ENCODE results near the gene TPST1. TPM values are rescaled to one million over a fixed set of nuclear protein-coding genes. Genes with fewer than 3 reads are reported as not detected.

TPST1 gene
- total RNA-seq, 1 experiment from 2014 or later = 15.0 TPM

- no peak for TF ChIP-seq MLX (CRISPR knock-in tag; IDR thresholded peaks at IDR 0.05)
- no peak for TF ChIP-seq NFATC4 (CRISPR knock-in tag; IDR thresholded peaks at IDR 0.05)
- no peak for TF ChIP-seq IRF1 (CRISPR knock-in tag; IDR thresholded peaks at IDR 0.05)
- no peak for TF ChIP-seq TEAD1 (CRISPR knock-in tag; IDR thresholded peaks at IDR 0.05)
- TF ChIP-seq ZNF416 (CRISPR knock-in tag; IDR thresholded peaks at IDR 0.05) = no peak
These were observed 15.2 kb upstream of the TPST1 start (continued) for GRCh38 chr7:66189695-66190503.

GRCh38 chr7:66190504-66190857, 14.7 kb upstream of the TPST1 start:
- ATAC-seq (no peak), DNase-seq (ENCODE audit: low spot score) (no peak)
- Mint-ChIP-seq H3K36me3 (peaks cover 3% of the 10 kb centered on the region; the same call in 1 of the 2 replicates), H3K27me3 (ENCODE audit: low read depth) (peaks cover 2% of the 10 kb centered on the region; the same call in 1 of the 2 replicates), H3K4me1 (no peaks in the 10 kb centered on the region), H3K4me3 (no peak overlapping the region), H3K27ac (no peak overlapping the region), H3K9me3 (peaks cover 16% of the 10 kb centered on the region)
- ChIA-PET CTCF (interaction anchor here (1.2 kb wide), 1 partner anchor 14 kb away, joined by 3 read pairs; the partner anchor contains the start of gene TPST1), POLR2A (no interaction called here)
- no peak for TF ChIP-seq ARID4B (CRISPR knock-in tag; IDR thresholded peaks at IDR 0.05; ENCODE audit: borderline replicate concordance)
- no peak for TF ChIP-seq ZNF281 (CRISPR knock-in tag; IDR thresholded peaks at IDR 0.05)
- no peak for TF ChIP-seq GABPB1 (CRISPR knock-in tag; IDR thresholded peaks at IDR 0.05)
- TF ChIP-seq NR3C1 (CRISPR knock-in tag; conservative IDR thresholded peaks at IDR 0.05; ENCODE audit: low read depth) = no peak
- TF ChIP-seq E2F5 (CRISPR knock-in tag; IDR thresholded peaks at IDR 0.05) = no peak
- no peak for TF ChIP-seq AR (CRISPR knock-in tag; IDR thresholded peaks at IDR 0.05)
- no peak for TF ChIP-seq ZNF263 (CRISPR knock-in tag; IDR thresholded peaks at IDR 0.05; ENCODE audit: low read depth)
- no peak for TF ChIP-seq SMAD4 (CRISPR knock-in tag; IDR thresholded peaks at IDR 0.05)
- no peak for TF ChIP-seq SOX15 (CRISPR knock-in tag; IDR thresholded peaks at IDR 0.05)
- no peak for TF ChIP-seq ZNF232 (CRISPR knock-in tag; IDR thresholded peaks at IDR 0.05)
- no peak for TF ChIP-seq FOXK1 (CRISPR knock-in tag; IDR thresholded peaks at IDR 0.05)
- TF ChIP-seq SP1 (CRISPR knock-in tag; conservative IDR thresholded peaks at IDR 0.05) = no peak
- no peak for TF ChIP-seq ZNF396 (CRISPR knock-in tag; IDR thresholded peaks at IDR 0.05; ENCODE audit: borderline replicate concordance)
- TF ChIP-seq ZNF138 (CRISPR knock-in tag; conservative IDR thresholded peaks at IDR 0.05) = no peak
- TF ChIP-seq GTF2I (CRISPR knock-in tag; conservative IDR thresholded peaks at IDR 0.05) = no peak
- no peak for TF ChIP-seq ZMAT4 (CRISPR knock-in tag; IDR thresholded peaks at IDR 0.05)
- TF ChIP-seq ZNF317 (CRISPR knock-in tag; IDR thresholded peaks at IDR 0.05; ENCODE audit: borderline replicate concordance, low read depth) = no peak
